NOMO-1 treated with DMSO at 0.1 percent for 48 hours (cell line): ENCODE measurements around the gene ALDH1A2.
"Not testable (repeated sequence)": the region's sequence is repeated elsewhere in the genome, so short reads cannot be mapped to it uniquely, and the experiment has no call there.

Experiments
- DNase-seq: peaks from one replicate; lab custom pipeline; 2025; ENCODE audit not compliant: unreplicated experiment; lab: John Stamatoyannopoulos, UW

ALDH1A2 gene

GRCh38 chr15:58069008-58069407 lies 3.5 kb upstream of the ALDH1A2 start:
- DNase-seq: peak; percentile 4

- DNase-seq: peak; percentile 55
Observed at GRCh38 chr15:58066042-58066867, 744 bp upstream of the ALDH1A2 start.

DNA sequence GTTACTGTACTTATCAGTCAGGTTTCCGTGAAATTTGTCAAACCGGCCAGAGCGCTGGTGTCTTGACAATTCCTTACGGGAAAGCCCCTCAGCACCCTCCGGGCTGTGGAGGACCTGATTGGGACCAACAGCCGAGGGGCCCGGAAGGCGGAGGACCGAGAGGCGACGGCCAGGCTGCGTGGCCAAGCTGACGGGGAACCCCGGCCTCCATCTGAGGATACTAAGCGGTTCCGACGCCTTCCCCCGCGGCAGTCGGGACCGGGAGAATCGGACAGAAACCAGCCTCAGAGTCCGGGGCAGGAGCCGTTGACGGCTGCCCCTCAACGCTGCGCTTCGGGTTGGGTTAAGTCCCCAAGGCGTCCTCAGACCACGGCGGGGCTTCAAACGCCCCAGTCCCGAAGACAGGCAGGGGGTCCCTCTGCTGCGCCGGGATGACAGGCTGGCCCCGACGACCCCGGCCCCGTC lies 499 bp downstream of the ALDH1A2 start:
- DNase-seq: no peak

DNA sequence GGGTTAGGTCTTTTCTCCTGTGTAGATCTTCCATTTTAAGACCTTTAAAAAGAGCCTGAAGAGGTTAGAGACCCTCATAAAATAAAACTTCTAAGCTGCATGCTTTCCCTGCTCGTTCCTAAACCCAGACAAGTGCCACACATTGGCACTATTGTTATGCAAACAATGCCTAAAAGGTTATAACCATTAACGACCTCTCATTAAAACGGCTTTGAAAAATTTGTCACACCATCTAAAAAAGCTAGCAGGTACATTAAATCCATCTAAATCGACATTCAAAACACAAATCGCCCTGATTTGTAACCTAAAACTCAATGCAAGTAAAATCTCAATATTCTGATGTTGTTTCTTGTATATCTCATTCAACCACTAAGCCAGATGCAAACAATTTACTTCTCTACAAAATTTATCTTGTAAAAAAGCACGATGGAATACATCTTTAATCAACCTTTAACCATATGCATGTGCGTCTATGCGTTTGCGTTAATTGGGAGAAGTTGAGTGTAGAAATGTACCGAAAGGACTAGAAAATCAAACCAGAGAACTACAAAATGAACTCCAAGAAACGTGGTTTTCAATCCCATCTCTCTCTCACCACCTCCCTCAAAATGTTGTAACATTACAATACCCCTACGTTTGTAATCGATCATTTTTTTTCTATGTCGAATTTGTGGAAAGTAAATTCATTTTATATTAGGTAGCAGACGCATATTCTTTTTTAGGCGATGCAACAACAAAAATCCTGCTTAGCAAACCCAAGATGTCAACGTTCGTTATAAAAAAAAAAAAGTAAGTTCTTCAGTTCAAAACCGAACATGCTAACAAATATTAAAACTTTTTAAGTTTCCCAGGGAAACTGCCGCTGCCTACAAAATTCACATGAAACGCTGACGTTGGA lies 1.2 kb downstream of the ALDH1A2 start:
- DNase-seq: no peak

GRCh38 chr15:58063614-58064013 lies 1.9 kb downstream of the ALDH1A2 start:
- no peak for DNase-seq

DNA sequence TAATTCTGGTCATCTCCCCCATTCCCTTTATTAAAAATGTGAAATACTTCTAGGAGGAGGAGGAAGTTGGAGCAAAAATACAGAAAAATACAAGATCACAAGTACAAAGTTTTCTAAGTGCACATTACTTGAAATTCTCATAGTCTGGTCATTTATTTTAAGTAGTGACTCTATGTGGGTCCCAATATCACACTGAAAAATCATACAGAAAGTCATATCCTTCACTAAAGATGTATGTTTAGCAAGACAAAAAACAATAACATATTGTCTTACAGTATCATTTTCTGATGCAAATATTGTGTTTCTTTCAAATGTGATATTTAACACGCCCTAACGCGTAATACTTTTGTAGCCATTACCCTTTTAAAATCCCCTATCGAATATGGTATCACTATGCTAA lies 2.5 kb downstream of the ALDH1A2 start:
- no peak for DNase-seq

GRCh38 chr15:58062175-58062574 lies 3.3 kb downstream of the ALDH1A2 start:
- no peak for DNase-seq

GRCh38 chr15:58060575-58060974 lies 4.9 kb downstream of the ALDH1A2 start:
- DNase-seq: no peak

- DNase-seq: no peak
Observed at GRCh38 chr15:58058729-58059128, 6.8 kb downstream of the ALDH1A2 start.

GRCh38 chr15:58058073-58058472 lies 7.4 kb downstream of the ALDH1A2 start:
- peak; percentile 19 for DNase-seq

DNA sequence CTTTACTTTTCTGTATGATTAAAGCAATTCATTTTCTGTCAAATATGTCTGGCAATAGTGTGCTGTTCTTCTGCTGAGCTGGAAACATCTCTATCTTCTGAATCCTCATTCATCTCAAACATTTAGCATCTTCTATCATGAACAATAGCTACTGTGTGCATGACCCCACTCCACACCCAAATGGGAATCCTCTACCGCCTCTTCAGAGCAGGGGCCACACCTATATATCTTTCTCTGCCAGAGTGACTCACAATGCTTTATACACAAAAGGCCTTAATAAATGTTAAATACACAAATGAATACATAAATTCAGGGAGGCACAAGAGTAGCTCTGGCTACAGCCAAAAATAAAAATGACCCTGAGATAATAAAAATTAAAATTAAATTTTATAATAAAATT lies 8.0 kb downstream of the ALDH1A2 start:
- DNase-seq: no peak

GRCh38 chr15:58056015-58056414 lies 9.5 kb downstream of the ALDH1A2 start:
- no peak for DNase-seq

DNA sequence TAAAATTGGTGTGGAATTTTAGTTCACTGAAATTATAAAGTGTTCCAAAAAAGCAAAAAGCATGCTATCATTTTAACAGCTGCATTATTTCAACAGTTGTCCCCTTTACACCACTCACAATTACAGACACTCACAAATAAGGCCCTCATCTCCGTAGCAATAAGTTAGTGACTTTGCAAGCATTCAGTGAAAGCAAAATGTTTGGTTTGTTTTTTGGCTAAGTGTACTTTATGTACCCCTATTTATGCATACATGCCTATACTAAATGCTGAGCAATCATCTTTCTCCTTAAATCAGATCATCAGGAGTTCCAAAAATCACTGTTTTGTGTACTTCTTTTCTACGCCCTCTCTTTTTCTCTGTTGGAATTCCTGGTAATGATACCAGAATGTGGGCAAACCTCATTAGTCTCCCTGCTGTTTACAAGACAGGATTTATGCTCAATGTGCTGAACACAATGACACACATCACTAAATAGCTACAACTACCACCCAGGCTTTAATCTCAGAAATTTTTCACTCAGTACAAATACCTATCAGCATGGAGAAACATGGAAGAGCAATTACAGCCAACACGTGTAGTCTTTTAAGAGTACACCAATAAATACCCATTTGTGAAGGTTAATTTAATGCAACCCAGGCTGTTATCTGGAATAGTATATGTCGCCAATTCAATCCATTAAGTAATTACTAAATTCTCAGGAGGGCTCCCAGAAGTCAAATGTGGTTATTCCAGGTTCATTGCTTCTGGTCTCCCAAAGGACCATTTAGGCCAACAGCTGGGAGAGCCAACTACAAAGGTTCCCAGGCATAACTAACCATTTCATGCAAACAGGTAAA lies 12.0 kb downstream of the ALDH1A2 start:
- DNase-seq: no peak

GRCh38 chr15:58052334-58052733 lies 13.2 kb downstream of the ALDH1A2 start:
- DNase-seq: no peak

- DNase-seq: no peak
Observed at GRCh38 chr15:58049520-58050227, 15.8 kb downstream of the ALDH1A2 start.

- DNase-seq: no peak
Observed at GRCh38 chr15:58048261-58048660, 17.2 kb downstream of the ALDH1A2 start.

- no peak for DNase-seq
Observed at GRCh38 chr15:58047149-58047548, 18.4 kb downstream of the ALDH1A2 start.

- peak; percentile 29 for DNase-seq
Observed at GRCh38 chr15:58046467-58046866, 19.0 kb downstream of the ALDH1A2 start.

DNA sequence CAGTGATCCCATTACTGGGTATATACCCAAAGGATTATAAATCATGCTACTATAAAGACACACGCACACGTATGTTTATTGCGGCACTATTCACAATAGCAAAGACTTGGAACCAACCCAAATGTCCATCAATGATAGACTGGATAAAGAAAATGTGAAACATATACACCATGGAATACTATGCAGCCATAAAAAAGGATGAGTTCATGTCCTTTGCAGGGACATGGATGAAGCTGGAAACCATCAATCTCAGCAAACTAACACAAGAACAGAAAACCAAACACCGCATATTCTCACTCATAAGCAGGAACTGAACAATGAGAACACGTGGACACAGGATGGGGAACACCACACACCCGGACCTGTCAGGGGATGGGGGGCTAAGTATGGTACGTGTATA lies 20.1 kb downstream of the ALDH1A2 start:
- DNase-seq: not testable (repeated sequence)

- DNase-seq: no peak
Observed at GRCh38 chr15:58044551-58044950, 21.0 kb downstream of the ALDH1A2 start.
